Epithelial cell of esophagus (primary cell): ENCODE data around the gene UNC119B.
A peak's percentile ranks its signal among the peaks of the same experiment; 100 is the strongest.

Experiments
- DNase-seq: peaks from one replicate; pipeline ENCODE4 v3.0.0; 2010; ENCODE audit warnings: low read depth
- H3K4me3 ChIP-seq: 2 replicates; pipeline ENCODE4 v1.5.1; 2011; ENCODE audit warnings: mild to moderate bottlenecking, low read length, control low read depth
- CTCF ChIP-seq: IDR thresholded peaks from 2 replicates; pipeline ENCODE4 v1.5.1; 2011; ENCODE audit warnings: low read depth, mild to moderate bottlenecking, low read length, control low read depth, inconsistent platforms; ENCODE audit not compliant: insufficient read depth; ENCODE audit errors: missing control alignments

UNC119B gene

GRCh38 chr12:120759591-120760348 lies 49.5 kb downstream of the UNC119B start:
- no peak for TF ChIP-seq CTCF
- H3K4me3 ChIP-seq, result no peak overlapping the region
- DNase-seq, result peak; percentile 64

- peak; percentile 31 for TF ChIP-seq CTCF
- no peak overlapping the region for H3K4me3 ChIP-seq
- peak; percentile 24 for DNase-seq
Observed at GRCh38 chr12:120760349-120761254, 50.3 kb downstream of the UNC119B start.

DNA sequence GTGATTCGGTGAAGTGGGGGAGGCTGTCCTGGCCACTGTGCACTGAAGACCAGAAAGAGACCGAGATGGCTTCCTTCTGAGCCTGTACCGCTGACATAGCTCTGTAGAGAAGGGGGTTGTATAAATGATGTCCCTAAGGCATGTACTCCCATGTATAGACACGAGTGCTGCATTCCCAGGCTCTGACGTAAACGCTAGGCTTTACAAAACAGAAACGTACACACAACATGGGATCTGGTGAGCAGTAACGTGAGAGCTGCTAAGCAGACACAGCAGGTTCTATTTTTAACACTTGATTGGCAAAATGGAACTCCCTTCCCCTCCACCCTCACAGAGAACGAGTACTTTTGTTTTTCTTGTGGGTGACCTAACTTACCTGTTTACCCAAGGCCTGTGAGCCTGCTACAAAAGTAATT lies 51.3 kb downstream of the UNC119B start:
- no peak for TF ChIP-seq CTCF
- peak; percentile 99 for DNase-seq
- H3K4me3 ChIP-seq, result no peak overlapping the region

DNA sequence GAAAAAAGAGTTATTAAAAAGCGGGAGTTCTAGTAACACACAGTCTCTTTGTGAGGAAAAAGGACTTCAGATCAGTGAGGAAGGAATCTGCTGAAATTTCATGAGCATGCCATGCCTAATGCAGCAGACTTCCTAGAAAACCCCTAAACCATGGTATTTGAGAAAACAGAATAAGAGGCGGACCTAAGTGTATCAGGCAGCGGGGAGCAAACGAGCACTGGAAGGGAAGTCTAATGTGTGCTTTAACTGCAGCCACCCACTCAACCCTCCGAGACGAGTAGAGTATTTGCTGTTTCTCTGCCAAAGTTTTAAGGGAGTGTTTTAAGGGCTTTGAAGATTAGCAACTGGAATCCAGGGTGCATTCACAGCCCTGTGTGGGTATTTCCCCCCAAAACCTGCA lies 51.8 kb downstream of the UNC119B start:
- no peak overlapping the region for H3K4me3 ChIP-seq
- TF ChIP-seq CTCF, result no peak
- peak; percentile 9 for DNase-seq

DNA sequence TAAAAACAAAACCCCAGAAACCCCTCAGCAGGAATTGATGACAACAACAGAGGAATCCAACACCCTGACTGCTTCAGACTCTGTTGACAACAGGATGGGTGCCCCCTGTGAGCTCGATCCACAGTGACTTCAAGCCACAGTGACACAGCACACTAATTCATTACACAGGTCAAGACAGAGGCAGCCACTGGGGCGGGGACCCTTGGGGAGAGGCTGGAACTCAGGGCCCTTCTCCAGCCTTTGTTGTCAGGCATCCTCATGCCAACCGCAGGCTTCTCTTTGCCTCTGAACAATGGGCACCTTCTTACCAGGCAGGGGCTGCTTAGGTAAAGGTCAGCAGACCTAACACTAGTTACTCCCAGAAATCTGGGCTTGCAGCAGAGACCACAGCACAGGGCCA lies 53.0 kb downstream of the UNC119B start:
- TF ChIP-seq CTCF, result no peak
- no peak for DNase-seq
- H3K4me3 ChIP-seq, result no peak overlapping the region

GRCh38 chr12:120764816-120765215 lies 54.6 kb downstream of the UNC119B start:
- H3K4me3 ChIP-seq, result no peak overlapping the region
- no peak for TF ChIP-seq CTCF

More at GRCh38 chr12:120764816-120765215, 54.6 kb downstream of the UNC119B start:
- no peak for DNase-seq
